IMR-90 (cell line): ENCODE measurements around the gene MYH1. TPM values are rescaled to one million over a fixed set of nuclear protein-coding genes. Genes with fewer than 3 reads are reported as not detected.

ENCODE experiments used
- polyA plus RNA-seq, 3 experiments: library from polyadenylated mRNA; depleted of rRNA; stranded (reverse); fragments of >200 nt; gene quantifications; 2 replicates each; pipeline ENCODE4 v1.2.3, GENCODE V29; 2012; ENCODE audit warnings: low replicate concordance in 1 of 3
- total RNA-seq: library from RNA; depleted of rRNA; stranded (reverse); fragments of >200 nt; gene quantifications from 2 replicates; pipeline ENCODE4 v1.2.3, GENCODE V29; 2012; rRNA removed

MYH1 gene
- total and polyA plus RNA-seq, 2 of the 4 experiments (the other 2 are of a cell fraction), result not detected

Other genes starting within 250 kb of the MYH1 start
- not detected in 2 replicates for gene MYH13, start 145.5 kb downstream of the MYH1 start, total RNA-seq
- not detected in 2 replicates for gene MYH13, start 145.5 kb downstream of the MYH1 start, polyA plus RNA-seq (2012; rRNA removed)
- gene MYH8, start 96.6 kb downstream of the MYH1 start, total RNA-seq, result not detected in 2 replicates
- not detected in 2 replicates for gene MYH8, start 96.6 kb downstream of the MYH1 start, polyA plus RNA-seq (2012; rRNA removed)
- gene MYH4, start 49.0 kb downstream of the MYH1 start, total RNA-seq, result not detected in 2 replicates
- not detected in 2 replicates for gene MYH4, start 49.0 kb downstream of the MYH1 start, polyA plus RNA-seq (2012; rRNA removed)
- gene MYH2, start 31.1 kb upstream of the MYH1 start, total RNA-seq, result not detected in 2 replicates
- gene MYH2, start 31.1 kb upstream of the MYH1 start, polyA plus RNA-seq (2012; rRNA removed), result not detected in 2 replicates
- 0.28 and 0.54 TPM in 2 replicates for gene MYH3, start 138.8 kb upstream of the MYH1 start, total RNA-seq
- gene MYH3, start 138.8 kb upstream of the MYH1 start, polyA plus RNA-seq (2012; rRNA removed), result 0.63 and 0.98 TPM in 2 replicates
- 21.7 and 23.1 TPM in 2 replicates for gene SCO1, start 179.0 kb upstream of the MYH1 start, total RNA-seq
- gene SCO1, start 179.0 kb upstream of the MYH1 start, polyA plus RNA-seq (2012; rRNA removed), result 17.0 and 18.2 TPM in 2 replicates
- 10.3 and 12.2 TPM in 2 replicates for gene ADPRM, start 179.1 kb upstream of the MYH1 start, total RNA-seq
- 6.1 and 7.4 TPM in 2 replicates for gene ADPRM, start 179.1 kb upstream of the MYH1 start, polyA plus RNA-seq (2012; rRNA removed)
- 1.1 and 1.7 TPM in 2 replicates for gene TMEM220, start 211.5 kb upstream of the MYH1 start, total RNA-seq
- 1.3 and 1.9 TPM in 2 replicates for gene TMEM220, start 211.5 kb upstream of the MYH1 start, polyA plus RNA-seq (2012; rRNA removed)